C4-2B (cell line): ENCODE data around the gene CENPN.

ENCODE experiments used
- CTCF ChIP-seq: fragments of 450-650 bp; conservative IDR thresholded peaks from 2 replicates; pipeline ENCODE4 v1.5.1; 2017; ENCODE audit warnings: mild to moderate bottlenecking
- ZFX ChIP-seq: fragments of 450-650 bp; IDR thresholded peaks from 2 replicates; pipeline ENCODE4 v1.6.1; 2017

GRCh38 chr16:81003064-81003463, 4.0 kb upstream of the CENPN start:
- TF ChIP-seq CTCF, result no peak
- no peak for TF ChIP-seq ZFX
